HG03460 (cell line): Measurements from ENCODE around the gene CSF3R.

Source experiments
- ATAC-seq: cut with Tn5 transposase; IDR thresholded peaks from one replicate; pipeline ENCODE4 v1.9.1; 2021; ENCODE audit not compliant: unreplicated experiment

The CSF3R gene

GRCh38 chr1:36421649-36422048 is 61.1 kb downstream of the CSF3R start:
- ATAC-seq, result no peak

- no peak for ATAC-seq
Observed at GRCh38 chr1:36420836-36421317, 61.8 kb downstream of the CSF3R start.

- no peak for ATAC-seq
Observed at GRCh38 chr1:36420409-36420808, 62.3 kb downstream of the CSF3R start.

GRCh38 chr1:36419569-36419968 is 63.1 kb downstream of the CSF3R start:
- ATAC-seq, result no peak

- ATAC-seq, result no peak
Observed at GRCh38 chr1:36419140-36419539, 63.6 kb downstream of the CSF3R start.

GRCh38 chr1:36417931-36418330 is 64.8 kb downstream of the CSF3R start:
- no peak for ATAC-seq
